Measurements from ENCODE around the gene COX8C.

DNA sequence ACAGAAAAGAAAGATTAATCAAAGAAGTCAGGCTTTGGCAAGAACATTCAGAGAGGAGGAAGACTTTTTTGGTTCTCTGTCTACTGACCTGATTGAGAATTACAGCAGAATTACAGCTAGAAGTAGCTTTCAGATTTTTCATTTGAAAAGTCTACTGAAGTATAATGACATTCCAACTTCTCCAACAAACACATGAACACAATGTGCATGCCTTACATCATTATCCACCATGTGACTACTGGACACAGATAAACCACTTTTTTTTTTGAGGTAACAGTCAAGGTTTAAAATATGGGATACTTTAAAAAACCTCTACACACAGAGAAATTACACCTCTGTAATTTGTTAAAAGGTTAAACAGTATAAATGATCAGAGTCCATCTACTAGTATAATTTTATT lies 26.5 kb upstream of the COX8C start:
- TF ChIP-seq, protein P1, sequence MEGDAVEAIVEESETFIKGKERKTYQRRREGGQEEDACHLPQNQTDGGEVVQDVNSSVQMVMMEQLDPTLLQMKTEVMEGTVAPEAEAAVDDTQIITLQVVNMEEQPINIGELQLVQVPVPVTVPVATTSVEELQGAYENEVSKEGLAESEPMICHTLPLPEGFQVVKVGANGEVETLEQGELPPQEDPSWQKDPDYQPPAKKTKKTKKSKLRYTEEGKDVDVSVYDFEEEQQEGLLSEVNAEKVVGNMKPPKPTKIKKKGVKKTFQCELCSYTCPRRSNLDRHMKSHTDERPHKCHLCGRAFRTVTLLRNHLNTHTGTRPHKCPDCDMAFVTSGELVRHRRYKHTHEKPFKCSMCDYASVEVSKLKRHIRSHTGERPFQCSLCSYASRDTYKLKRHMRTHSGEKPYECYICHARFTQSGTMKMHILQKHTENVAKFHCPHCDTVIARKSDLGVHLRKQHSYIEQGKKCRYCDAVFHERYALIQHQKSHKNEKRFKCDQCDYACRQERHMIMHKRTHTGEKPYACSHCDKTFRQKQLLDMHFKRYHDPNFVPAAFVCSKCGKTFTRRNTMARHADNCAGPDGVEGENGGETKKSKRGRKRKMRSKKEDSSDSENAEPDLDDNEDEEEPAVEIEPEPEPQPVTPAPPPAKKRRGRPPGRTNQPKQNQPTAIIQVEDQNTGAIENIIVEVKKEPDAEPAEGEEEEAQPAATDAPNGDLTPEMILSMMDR (conservative IDR thresholded peaks at IDR 0.05 in 1 of 2, IDR thresholded peaks at IDR 0.05 in 1 of 2; ENCODE audit: low read depth in 1 of 2, low read length in 2 of 2) = no peak
- no peak for TF ChIP-seq EZH2 (IDR thresholded peaks at IDR 0.05; ENCODE audit: low read length, missing control alignments)

All from fibroblast of lung (primary cell).